HL-60 (cell line): ENCODE data around the gene SFI1.

Experiments
- DNase-seq, 2 experiments: peaks; one replicate each; pipeline ENCODE4 v3.0.0-alpha.2; 2010 to 2020; ENCODE audit warnings: low read depth in 1 of 2, low spot score in 1 of 2
- H3K27ac ChIP-seq: fragments of 250-450 bp; sonication (Bioruptor Pico); replicated peaks from 2 replicates; pipeline ENCODE4 v1.5.1; 2020; ENCODE audit warnings: mild to moderate bottlenecking, moderate library complexity
- H3K27me3 ChIP-seq: fragments of 250-450 bp; sonication (Bioruptor Pico); 2 replicates; pipeline ENCODE4 v1.5.1; 2021; ENCODE audit warnings: mild to moderate bottlenecking, moderate library complexity; ENCODE audit not compliant: insufficient read depth, poor library complexity, severe bottlenecking
- H3K4me3 ChIP-seq: replicated peaks from 2 replicates; pipeline ENCODE4 v1.5.1; 2011; ENCODE audit warnings: mild to moderate bottlenecking, control low read depth, low read length; ENCODE audit not compliant: insufficient read depth
- GABPA ChIP-seq: IDR thresholded peaks from 2 replicates; pipeline ENCODE4 v1.6.1; 2012; ENCODE audit warnings: low read depth
- POLR2AphosphoS5 ChIP-seq: IDR thresholded peaks from 2 replicates; pipeline ENCODE4 v1.6.1; 2012; ENCODE audit warnings: low read depth
- REST ChIP-seq: IDR thresholded peaks from 2 replicates; pipeline ENCODE4 v1.6.1; 2012; ENCODE audit warnings: low read depth; ENCODE audit not compliant: insufficient replicate concordance
- SPI1 ChIP-seq: IDR thresholded peaks from 2 replicates; pipeline ENCODE4 v1.6.1; 2012; ENCODE audit warnings: low read depth, mild to moderate bottlenecking, borderline replicate concordance
- TF ChIP-seq, protein P1 (sequence below): IDR thresholded peaks from one replicate; pipeline ENCODE4 v1.5.1; 2011; ENCODE audit warnings: low read length, control low read depth, inconsistent platforms; ENCODE audit not compliant: insufficient read depth

Gene SFI1

GRCh38 chr22:31540966-31541365 lies 44.6 kb downstream of the SFI1 start:
- H3K4me3 ChIP-seq: no peak overlapping the region
- H3K27ac ChIP-seq: no peak overlapping the region
- TF ChIP-seq, protein P1, sequence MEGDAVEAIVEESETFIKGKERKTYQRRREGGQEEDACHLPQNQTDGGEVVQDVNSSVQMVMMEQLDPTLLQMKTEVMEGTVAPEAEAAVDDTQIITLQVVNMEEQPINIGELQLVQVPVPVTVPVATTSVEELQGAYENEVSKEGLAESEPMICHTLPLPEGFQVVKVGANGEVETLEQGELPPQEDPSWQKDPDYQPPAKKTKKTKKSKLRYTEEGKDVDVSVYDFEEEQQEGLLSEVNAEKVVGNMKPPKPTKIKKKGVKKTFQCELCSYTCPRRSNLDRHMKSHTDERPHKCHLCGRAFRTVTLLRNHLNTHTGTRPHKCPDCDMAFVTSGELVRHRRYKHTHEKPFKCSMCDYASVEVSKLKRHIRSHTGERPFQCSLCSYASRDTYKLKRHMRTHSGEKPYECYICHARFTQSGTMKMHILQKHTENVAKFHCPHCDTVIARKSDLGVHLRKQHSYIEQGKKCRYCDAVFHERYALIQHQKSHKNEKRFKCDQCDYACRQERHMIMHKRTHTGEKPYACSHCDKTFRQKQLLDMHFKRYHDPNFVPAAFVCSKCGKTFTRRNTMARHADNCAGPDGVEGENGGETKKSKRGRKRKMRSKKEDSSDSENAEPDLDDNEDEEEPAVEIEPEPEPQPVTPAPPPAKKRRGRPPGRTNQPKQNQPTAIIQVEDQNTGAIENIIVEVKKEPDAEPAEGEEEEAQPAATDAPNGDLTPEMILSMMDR: no peak
- TF ChIP-seq POLR2AphosphoS5 (no peak), REST (no peak)
- DNase-seq: no peak
- H3K27me3 ChIP-seq: no peaks in the 10 kb centered on the region

DNA sequence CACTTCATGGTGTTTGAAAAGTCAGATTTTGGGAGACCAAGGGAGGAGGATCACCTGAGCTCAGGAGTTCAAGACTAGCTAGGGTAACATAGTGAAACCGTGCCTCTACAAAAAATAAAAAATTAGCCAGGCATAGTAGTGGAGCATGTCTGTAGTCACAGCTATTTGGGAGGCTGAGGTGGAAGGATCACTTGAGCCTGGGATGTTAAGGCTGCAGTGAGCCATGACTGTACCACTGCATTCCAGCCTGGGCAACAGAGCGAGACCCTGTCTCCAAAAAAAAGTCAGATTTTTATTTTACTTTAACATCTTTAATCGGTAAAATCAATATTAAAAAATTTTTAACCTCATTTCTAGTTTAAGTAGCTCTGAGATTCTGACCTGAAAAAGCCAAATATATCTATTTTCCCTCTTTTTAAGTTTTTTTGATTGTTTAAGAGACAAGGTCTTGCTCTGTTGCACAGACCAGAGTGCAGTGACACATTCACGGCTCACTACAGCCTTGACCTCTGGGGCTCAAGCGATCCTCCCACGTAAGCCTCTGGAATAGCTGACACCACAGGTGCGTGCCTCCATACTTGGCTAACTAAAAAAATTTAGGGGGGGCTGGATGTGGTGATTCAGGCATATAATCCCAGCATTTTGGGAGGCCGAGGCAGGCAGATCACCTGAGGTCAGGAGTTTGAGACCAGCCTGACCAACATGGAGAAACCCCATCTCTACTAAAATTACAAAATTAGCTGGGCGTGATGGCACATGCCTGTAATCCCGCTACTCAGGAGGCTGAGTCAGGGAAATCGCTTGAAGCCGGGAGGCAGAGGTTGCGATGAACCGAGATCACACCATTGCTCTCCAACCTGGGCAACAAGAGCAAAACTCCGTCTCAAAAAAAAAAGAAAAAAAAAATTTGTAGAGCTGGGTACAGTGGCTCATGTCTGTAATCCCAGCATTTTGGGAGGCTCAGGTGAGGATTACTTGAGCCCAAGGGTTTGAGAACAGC lies 48.4 kb downstream of the SFI1 start:
- no peak overlapping the region for H3K27ac ChIP-seq
- TF ChIP-seq REST (no peak), GABPA (no peak), POLR2AphosphoS5 (no peak), SPI1 (no peak)
- TF ChIP-seq, protein P1: no peak
- DNase-seq: no peak
- no peak overlapping the region for H3K4me3 ChIP-seq
- H3K27me3 ChIP-seq: no peaks in the 10 kb centered on the region

- DNase-seq: no peak
- no peak overlapping the region for H3K27ac ChIP-seq
- TF ChIP-seq GABPA (no peak), REST (no peak)
- H3K4me3 ChIP-seq: no peak overlapping the region
- H3K27me3 ChIP-seq: no peaks in the 10 kb centered on the region
These were observed 54.6 kb downstream of the SFI1 start for GRCh38 chr22:31550871-31551370.
